Smooth muscle cell (in vitro differentiated cells): ENCODE results near the gene NHERF2. TPM values are rescaled to one million over a fixed set of nuclear protein-coding genes. Genes with fewer than 3 reads are reported as not detected.

Experiments used
- DNase-seq: peaks from one replicate; lab custom pipeline; 2025; ENCODE audit not compliant: unreplicated experiment; lab: John Stamatoyannopoulos, UW
- H2AFZ ChIP-seq: fragments of 200-600 bp; sonication (generic); 2 replicates; pipeline ENCODE4 v1.6.0; 2016; ENCODE audit warnings: antibody characterized with exemption, low read depth, mild to moderate bottlenecking
- H3F3A ChIP-seq: fragments of 200-600 bp; sonication (generic); 2 replicates; pipeline ENCODE4 v1.6.0; 2017; ENCODE audit warnings: antibody characterized with exemption, low read depth
- H3K27ac ChIP-seq: fragments of 200-600 bp; sonication (generic); 2 replicates; pipeline ENCODE4 v1.5.1; 2016; ENCODE audit warnings: low read depth, mild to moderate bottlenecking
- H3K27me3 ChIP-seq: fragments of 200-600 bp; sonication (generic); 2 replicates; pipeline ENCODE4 v1.6.1; 2016; ENCODE audit warnings: low read depth, mild to moderate bottlenecking
- H3K36me3 ChIP-seq: fragments of 200-600 bp; sonication (generic); 2 replicates; pipeline ENCODE4 v1.5.1; 2016; ENCODE audit warnings: low read depth
- H3K4me1 ChIP-seq: fragments of 200-600 bp; sonication (generic); 2 replicates; pipeline ENCODE4 v1.5.1; 2016; ENCODE audit warnings: low read depth
- H3K4me2 ChIP-seq: fragments of 200-600 bp; sonication (generic); 2 replicates; pipeline ENCODE4 v1.6.0; 2016; ENCODE audit warnings: mild to moderate bottlenecking
- H3K4me3 ChIP-seq: fragments of 200-600 bp; sonication (generic); 2 replicates; pipeline ENCODE4 v1.5.1; 2016; ENCODE audit warnings: mild to moderate bottlenecking
- H3K79me2 ChIP-seq: fragments of 200-600 bp; sonication (generic); 2 replicates; pipeline ENCODE4 v1.6.0; 2016; ENCODE audit warnings: low read depth, mild to moderate bottlenecking
- H3K9ac ChIP-seq: fragments of 200-600 bp; sonication (generic); 2 replicates; pipeline ENCODE4 v1.6.0; 2016; ENCODE audit warnings: low read depth
- H3K9me3 ChIP-seq: fragments of 200-600 bp; sonication (generic); replicated peaks from 2 replicates; pipeline ENCODE4 v1.5.1; 2016; ENCODE audit warnings: low read depth
- H4K20me1 ChIP-seq: fragments of 200-600 bp; sonication (generic); 2 replicates; pipeline ENCODE4 v1.6.0; 2016; ENCODE audit warnings: low read depth
- WGBS: methylation state at CpG from one replicate; pipeline ENCODE4 v1.1.7; 2016; ENCODE audit warnings: low lambda C conversion rate; 5-methylcytosine and 5-hydroxymethylcytosine counted together
- polyA plus RNA-seq: library from polyadenylated mRNA; unstranded; fragments of >200 nt; fragmentation: Nextera tagmentation; extraction: Ambion mirVana; gene quantifications from 2 replicates; pipeline ENCODE4 v1.2.1, GENCODE V29; 2016
- total RNA-seq: library from RNA; depleted of rRNA; stranded (reverse); fragments of >200 nt; gene quantifications from 2 replicates; pipeline ENCODE4 v1.2.3, GENCODE V29; 2014
- TF ChIP-seq, protein P1 (sequence below): fragments of 200-600 bp; sonication (generic); IDR thresholded peaks from 2 replicates; pipeline ENCODE4 v1.5.1; 2017; ENCODE audit warnings: borderline replicate concordance, mild to moderate bottlenecking, antibody characterized with exemption; ENCODE audit not compliant: insufficient read depth, poor library complexity, severe bottlenecking

Gene NHERF2
- total and polyA plus RNA-seq, 2 experiments from 2014 or later: 14.4 to 40.2 TPM

GRCh38 chr16:2029350-2029749 lies 2.6 kb downstream of the NHERF2 start:
- Histone ChIP-seq H3F3A (no peaks in the 10 kb centered on the region), H2AFZ (no peak overlapping the region), H3K79me2 (peaks cover 15% of the 10 kb centered on the region), H3K36me3 (no peaks in the 10 kb centered on the region), H3K4me2 (no peak overlapping the region), H3K4me3 (no peak overlapping the region), H3K27ac (no peak overlapping the region), H3K27me3 (no peaks in the 10 kb centered on the region), H3K9ac (no peak overlapping the region), H4K20me1 (peaks cover 12% of the 10 kb centered on the region), H3K4me1 (peaks cover 14% of the 10 kb centered on the region), H3K9me3 (no peaks in the 10 kb centered on the region)
- 86% methylated on average over 20 of the region's 22 CpGs for WGBS
- TF ChIP-seq, protein P1, sequence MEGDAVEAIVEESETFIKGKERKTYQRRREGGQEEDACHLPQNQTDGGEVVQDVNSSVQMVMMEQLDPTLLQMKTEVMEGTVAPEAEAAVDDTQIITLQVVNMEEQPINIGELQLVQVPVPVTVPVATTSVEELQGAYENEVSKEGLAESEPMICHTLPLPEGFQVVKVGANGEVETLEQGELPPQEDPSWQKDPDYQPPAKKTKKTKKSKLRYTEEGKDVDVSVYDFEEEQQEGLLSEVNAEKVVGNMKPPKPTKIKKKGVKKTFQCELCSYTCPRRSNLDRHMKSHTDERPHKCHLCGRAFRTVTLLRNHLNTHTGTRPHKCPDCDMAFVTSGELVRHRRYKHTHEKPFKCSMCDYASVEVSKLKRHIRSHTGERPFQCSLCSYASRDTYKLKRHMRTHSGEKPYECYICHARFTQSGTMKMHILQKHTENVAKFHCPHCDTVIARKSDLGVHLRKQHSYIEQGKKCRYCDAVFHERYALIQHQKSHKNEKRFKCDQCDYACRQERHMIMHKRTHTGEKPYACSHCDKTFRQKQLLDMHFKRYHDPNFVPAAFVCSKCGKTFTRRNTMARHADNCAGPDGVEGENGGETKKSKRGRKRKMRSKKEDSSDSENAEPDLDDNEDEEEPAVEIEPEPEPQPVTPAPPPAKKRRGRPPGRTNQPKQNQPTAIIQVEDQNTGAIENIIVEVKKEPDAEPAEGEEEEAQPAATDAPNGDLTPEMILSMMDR: no peak
- DNase-seq: no peak

DNA sequence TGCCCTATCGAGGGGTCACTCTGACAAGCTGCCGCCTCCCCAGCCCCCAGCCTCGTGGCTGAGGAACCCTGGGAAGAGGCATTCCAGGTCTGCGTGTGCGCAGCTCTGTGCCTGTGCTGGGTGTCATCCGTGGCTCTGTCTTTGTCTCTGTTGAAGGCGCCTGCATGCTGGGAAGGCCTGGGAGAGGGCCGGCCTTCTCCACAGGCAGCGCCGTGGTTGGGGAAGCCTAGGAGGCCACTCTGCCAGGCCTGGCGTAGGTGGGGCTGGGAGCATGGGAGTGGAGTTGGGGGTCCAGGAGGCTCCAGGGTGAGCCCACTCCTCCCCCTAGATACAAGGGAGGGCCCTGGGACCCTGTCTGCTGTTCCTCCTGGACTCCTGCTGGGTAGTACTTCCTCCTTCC lies 3.3 kb downstream of the NHERF2 start:
- TF ChIP-seq, protein P1: no peak
- Histone ChIP-seq H3F3A (no peaks in the 10 kb centered on the region), H4K20me1 (peaks cover 12% of the 10 kb centered on the region), H2AFZ (no peak overlapping the region), H3K36me3 (no peaks in the 10 kb centered on the region), H3K27me3 (no peaks in the 10 kb centered on the region), H3K4me2 (no peak overlapping the region), H3K79me2 (peaks cover 15% of the 10 kb centered on the region), H3K27ac (no peak overlapping the region), H3K4me1 (peaks cover 14% of the 10 kb centered on the region), H3K9ac (no peak overlapping the region), H3K4me3 (no peak overlapping the region), H3K9me3 (no peaks in the 10 kb centered on the region)
- 89% methylated on average over 11 of the region's 11 CpGs for WGBS
- DNase-seq: no peak

DNA sequence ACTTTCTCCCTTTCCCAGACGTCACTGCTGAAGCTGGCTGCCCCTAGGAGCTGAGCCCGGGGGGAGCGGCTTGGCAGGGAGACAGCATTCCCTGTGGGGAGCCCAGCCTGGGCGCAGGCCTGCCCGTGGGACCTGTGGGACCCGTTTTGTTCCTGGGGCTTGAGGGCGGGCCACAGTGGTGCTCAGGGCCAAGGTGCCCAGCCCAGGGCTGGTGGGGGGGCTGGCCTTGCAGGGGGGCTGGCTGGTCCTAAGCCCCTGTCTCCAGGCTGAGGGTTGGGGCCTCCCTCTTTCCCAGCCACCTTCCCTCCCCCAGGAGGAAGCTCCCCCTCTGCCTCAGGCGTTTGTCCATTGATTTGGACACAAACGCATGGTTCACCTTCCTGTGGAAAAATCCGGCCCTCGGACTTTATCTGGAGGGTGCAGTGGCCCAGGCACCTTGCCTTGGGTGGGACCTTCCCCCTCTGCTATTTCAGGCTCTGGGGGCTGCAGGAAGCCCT lies 4.4 kb downstream of the NHERF2 start:
- H3K4me3 ChIP-seq: no peak overlapping the region
- H3K27me3 ChIP-seq: no peaks in the 10 kb centered on the region
- TF ChIP-seq, protein P1: no peak
- peaks cover 23% of the 10 kb centered on the region for H3K4me1 ChIP-seq
- WGBS: 93% methylated on average over 10 of the region's 11 CpGs
- H3K79me2 ChIP-seq: peaks cover 15% of the 10 kb centered on the region
- H3K9me3 ChIP-seq: no peaks in the 10 kb centered on the region
- no peaks in the 10 kb centered on the region for H3F3A ChIP-seq
- H3K4me2 ChIP-seq: no peak overlapping the region
- H4K20me1 ChIP-seq: peaks cover 12% of the 10 kb centered on the region
- no peak overlapping the region for H3K27ac ChIP-seq
- H3K36me3 ChIP-seq: no peaks in the 10 kb centered on the region
- H2AFZ ChIP-seq: no peak overlapping the region
- no peak overlapping the region for H3K9ac ChIP-seq
- DNase-seq: no peak
